GM21528 (cell line): ENCODE measurements around the gene STAP1.
"Not testable (repeated sequence)": the region's sequence is repeated elsewhere in the genome, so short reads cannot be mapped to it uniquely, and the experiment has no call there.

Experiments used
- ATAC-seq: cut with Tn5 transposase; IDR thresholded peaks from one replicate; pipeline ENCODE4 v1.9.1; 2021; ENCODE audit warnings: mild to moderate bottlenecking, moderate library complexity; ENCODE audit not compliant: unreplicated experiment, low FRiP score

Gene STAP1

DNA sequence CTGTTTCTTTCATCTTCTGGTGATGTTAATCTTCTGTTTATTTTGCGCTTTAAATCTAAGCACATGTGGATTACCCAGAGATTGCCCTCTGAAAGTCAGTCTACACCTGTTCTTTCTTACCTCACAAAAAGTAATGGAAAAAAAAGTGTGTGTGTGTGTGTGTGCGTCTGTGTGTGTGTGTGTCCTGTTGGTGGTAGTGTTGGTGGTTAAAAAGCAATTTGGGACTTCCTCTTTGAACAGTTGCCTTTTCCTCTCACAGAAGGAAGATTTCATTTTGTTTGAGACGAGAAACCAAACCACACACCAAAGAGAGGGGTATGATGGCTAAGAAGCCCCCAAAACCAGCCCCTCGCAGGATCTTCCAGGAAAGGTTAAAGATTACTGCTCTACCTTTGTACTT is at the start of gene STAP1:
Gene STAP1, plus strand, starts transcription at position 235 of the 400 bp plus-strand sequence. Its CDS starts 83 bp downstream, at position 318.
- peak; percentile 66 for ATAC-seq

GRCh38 chr4:67512501-67512900 is 46.0 kb upstream of the STAP1 start:
- ATAC-seq: no peak

DNA sequence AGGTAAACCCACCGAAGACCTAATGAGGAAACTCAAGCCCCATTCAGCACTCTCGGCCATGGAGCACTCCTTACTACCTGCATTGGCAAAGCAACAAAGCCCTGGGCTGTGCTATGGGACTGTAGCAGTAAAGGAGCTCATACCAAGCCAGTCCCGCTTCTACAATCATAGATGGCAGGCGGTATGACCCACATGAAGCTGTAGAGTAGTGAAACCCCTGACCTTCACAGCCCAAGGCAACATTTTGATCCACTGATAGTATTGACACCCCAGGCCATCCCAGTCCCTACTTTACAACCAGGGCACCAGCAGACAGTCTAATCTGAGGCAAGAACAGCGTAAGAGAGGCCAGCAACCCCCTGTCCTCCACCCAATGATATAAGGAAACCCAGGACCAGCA is 38.4 kb upstream of the STAP1 start:
- no peak for ATAC-seq

GRCh38 chr4:67521506-67521905 is 37.0 kb upstream of the STAP1 start:
- peak; percentile 78 for ATAC-seq

- no peak for ATAC-seq
Measured at GRCh38 chr4:67522230-67522629, 36.3 kb upstream of the STAP1 start.

- no peak for ATAC-seq
Measured at GRCh38 chr4:67522851-67523671, 35.5 kb upstream of the STAP1 start.

DNA sequence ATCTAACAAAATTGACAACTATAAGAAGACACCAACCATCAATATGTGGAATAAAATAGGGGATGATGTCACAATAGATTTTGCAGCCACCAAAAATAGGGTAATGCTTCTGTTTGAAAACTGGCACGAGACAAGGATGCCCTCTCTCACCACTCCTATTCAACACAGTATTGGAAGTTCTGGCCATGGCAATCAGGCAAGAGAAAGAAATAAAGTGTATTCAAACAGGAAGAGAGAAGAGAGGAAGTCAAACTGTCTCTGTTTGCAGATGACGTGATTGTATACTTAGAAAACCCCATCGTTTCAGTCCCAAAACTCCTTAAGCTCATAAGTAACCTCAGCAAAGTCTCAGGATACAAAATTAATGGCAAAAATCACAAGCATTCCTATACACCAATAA is 34.4 kb upstream of the STAP1 start:
- not testable (repeated sequence) for ATAC-seq

DNA sequence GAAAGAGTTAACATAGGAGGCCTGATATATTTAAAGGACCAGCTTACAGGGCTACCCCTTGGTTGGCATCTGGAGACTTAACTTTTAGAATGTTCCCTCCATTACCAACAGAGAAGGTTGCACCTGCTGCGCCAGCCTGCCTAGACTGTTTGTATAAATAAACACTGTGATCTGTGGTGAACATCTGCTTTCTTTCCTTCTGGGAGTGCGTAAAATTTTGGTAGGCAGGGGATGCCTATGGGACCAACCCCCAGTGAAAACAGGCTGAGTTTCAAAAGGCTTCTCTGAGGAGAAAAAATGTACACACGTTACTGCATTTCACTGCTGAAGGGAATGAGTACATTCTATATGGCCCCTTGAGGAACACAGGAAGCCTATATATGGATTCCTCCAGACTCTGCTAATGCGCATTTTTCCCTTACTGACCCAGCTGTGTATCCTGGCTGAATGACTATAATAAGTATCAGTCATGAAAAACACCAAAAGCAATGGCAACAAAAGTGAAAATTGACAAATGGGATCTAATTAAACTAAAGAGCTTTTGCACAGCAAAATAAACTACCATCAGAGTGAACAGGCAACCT is 27.1 kb upstream of the STAP1 start:
- ATAC-seq: no peak

DNA sequence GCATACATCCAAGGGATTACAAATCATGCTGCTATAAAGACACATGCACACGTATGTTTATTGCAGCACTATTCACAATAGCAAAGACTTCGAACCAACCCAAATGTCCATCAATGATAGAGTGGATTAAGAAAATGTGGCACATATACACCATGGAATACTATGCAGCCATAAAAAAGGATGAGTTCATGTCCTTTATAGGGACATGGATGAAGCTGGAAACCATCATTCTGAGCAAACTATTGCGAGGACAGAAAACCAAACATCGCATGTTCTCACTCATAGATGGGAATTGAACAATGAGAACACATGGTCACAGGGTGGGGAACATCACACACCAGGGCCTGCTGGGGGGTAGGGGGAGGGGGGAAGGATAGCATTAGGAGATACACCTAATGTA is 26.1 kb upstream of the STAP1 start:
- ATAC-seq: not testable (repeated sequence)

- no peak for ATAC-seq
Measured at GRCh38 chr4:67533112-67533511, 25.4 kb upstream of the STAP1 start.

DNA sequence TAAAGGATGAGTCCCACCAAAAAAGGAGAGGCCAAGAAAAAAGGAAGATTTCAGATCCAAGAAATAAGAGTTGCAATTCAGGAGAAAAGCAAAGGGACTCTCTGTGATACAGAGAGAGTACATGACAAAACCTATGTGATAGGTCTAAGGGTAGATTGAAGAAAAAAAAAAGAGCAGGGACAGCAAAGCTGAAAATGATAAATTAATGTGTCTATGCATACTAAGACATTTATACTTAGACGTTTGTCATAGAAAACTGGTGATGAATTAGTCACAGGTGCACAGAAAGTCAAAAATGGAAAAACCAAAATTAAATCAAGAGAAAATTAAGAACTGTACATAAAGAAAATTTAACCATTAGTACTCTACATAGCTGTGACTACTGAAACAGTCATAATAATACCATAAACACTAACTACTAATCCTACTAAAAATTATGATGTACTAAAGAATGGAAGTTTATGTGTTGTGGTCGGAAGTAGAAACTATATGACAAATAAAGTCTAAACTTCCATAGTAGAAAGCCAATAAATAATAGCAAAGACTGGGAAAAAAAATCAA is 23.2 kb upstream of the STAP1 start:
- no peak for ATAC-seq

- no peak for ATAC-seq
Measured at GRCh38 chr4:67539830-67540229, 18.7 kb upstream of the STAP1 start.

GRCh38 chr4:67542076-67542475 is 16.5 kb upstream of the STAP1 start:
- ATAC-seq: no peak

DNA sequence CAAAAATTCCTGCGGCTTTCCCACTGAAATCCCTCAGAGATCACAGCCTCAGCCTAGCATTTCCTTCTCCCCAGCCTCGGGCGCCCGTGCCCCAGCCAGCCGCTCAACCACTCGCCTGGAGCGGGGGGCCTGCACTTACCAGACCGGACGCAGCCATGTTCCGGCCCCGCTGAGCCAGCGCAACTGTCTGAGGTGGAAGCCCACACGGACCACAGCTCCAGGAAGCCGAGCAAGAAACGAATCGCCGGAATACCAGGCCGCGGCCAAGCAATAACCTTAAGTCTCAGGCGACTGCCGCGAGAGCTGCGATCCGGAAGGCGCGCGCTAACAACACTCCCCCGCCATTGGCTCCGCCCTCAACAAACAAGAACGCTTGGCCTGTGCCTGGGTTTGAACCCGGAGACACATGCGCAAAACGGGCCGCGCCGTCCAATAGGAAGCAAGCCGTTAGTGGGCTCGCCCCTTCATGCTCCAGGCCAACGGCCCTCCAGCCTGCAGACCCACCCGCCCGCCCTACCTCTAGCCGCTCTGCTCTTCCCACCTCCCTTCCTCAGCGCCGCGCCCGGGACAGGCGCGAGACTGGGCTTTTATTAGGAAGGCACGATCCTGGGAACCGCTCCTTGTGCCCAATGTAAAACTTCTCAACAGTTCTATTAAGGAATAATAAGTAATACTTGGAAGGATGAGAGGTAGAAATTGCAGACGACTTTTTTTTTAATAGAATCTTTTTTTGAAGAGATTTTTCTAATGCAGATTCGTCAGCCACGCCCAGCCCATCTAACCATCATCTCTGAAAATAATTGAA is 13.1 kb upstream of the STAP1 start, which contains the start of gene CENPC:
Gene CENPC, minus strand, starts transcription at position 305 of the 805 bp plus-strand sequence. Its CDS starts 148 bp downstream, at position 157.
- peak; percentile 98 for ATAC-seq

DNA sequence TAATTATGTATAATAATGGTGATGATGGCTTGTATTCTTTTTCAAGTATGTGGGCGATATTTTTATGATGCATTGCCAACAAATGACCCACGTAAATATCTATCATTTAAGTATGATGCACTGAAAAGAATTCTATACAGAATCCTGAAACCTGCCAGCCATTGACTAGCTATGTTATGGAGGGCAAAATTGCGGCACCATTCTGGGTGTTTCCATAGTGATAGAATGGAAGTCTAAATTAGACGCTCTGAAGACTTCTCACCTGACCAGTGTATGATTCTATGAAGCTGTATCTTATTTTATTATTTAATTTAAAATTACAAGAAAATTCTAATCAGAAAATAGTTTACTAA is 12.5 kb upstream of the STAP1 start:
- no peak for ATAC-seq

DNA sequence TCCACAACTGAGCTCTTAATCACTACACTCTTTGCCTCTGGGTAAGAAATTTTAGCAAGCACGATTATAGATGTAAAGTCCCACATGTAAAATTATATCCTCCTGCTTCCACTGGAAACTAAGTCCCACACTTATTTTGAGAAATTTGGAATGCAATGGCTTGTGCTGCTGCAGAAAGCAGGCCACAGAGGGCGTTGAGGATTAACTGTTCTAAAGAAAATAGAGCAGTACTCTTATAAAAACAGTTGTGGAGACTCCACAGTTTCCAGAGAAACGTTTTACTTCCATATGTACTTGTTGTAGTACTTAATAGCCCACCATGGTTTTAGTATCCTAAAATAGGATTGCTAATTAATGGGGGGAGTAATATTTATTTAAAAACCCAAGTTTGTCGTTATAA is 11.6 kb upstream of the STAP1 start:
- ATAC-seq: no peak

DNA sequence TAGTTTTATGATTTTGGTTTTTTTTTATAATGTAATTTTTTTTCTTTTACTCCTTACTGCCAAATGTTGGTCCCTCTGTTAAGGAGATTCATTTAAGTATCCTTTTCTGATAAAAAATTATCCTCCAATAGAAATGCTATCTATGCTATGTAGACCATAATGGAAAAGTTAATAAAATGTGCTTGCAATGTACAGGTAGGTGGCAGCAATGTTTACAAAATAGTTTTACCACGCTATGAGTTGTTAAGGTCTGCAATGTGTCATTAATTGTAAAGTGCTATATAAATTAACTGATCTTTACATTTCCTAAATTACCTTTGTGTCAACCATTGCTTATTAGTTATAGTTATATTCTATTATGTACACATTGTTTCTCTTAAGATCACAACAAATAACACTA is 9.4 kb upstream of the STAP1 start:
- ATAC-seq: no peak

GRCh38 chr4:67550451-67550850 is 8.1 kb upstream of the STAP1 start:
- peak; percentile 38 for ATAC-seq

DNA sequence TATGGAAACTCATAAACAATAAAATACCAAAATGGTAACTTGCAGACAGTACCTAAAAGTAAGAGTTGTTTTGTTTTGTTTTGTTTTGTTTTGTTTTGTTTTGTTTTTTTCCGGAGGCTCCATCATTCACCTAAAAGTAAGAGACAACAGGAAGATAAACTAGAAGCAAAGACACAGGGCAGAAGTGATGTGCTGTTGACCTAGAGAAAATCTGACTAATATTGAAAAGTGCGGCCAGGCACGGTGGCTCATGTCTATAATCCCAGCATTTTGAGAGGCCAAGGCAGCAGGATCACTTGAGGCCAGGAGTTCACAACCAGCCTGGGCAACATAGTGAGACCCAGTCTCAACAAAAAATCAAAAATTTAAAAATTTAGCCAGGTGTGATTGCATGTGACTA is 7.7 kb upstream of the STAP1 start:
- peak; percentile 41 for ATAC-seq

GRCh38 chr4:67552146-67552792 is 6.3 kb upstream of the STAP1 start:
- ATAC-seq: not testable (repeated sequence)
